Fibroblast of gingiva (primary cell): ENCODE measurements around the gene ZBTB7C.

Experiments used
- DNase-seq: peaks from one replicate; pipeline ENCODE4 v3.0.0-alpha.2; 2011; ENCODE audit warnings: low read depth

Gene ZBTB7C

DNA sequence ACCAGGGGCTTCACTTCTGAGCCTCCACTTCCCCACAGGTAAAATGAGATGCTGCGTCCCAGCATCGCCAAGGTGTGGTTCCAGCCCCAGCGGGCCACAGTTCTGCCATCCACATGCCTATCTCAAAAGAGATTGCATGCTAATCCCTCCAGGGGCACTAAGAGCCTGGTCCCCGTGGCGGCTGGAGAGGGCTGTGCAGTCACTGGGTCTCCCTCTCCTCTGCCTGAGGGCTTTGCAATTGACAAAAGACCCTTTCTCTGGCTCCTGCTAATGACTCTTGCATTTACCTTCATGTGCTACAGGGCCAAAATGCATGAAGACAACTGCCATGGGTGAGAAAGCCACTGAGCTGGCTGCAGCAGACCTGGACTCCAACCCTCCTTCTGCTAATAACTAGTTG, 18.5 kb downstream of the ZBTB7C start:
- DNase-seq = no peak

DNA sequence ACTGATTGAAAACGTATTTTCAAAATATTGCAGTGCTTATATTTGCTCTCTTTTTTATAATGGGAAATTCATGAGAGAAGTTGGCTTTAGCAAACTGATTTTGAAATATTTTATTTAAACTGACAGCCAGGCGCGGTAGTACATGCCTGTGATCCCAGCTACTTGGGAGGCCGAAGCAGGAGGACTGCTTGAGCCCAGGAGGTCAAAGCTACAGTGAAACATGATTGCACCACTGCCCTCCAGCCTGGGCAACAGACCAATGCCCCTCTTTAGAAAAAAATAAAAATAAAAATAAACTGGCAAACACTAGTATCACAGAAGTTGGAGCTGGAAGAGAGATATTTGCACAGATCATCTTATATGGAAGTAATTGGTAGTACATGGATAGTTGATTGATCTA, 20.7 kb downstream of the ZBTB7C start:
- DNase-seq = no peak

DNA sequence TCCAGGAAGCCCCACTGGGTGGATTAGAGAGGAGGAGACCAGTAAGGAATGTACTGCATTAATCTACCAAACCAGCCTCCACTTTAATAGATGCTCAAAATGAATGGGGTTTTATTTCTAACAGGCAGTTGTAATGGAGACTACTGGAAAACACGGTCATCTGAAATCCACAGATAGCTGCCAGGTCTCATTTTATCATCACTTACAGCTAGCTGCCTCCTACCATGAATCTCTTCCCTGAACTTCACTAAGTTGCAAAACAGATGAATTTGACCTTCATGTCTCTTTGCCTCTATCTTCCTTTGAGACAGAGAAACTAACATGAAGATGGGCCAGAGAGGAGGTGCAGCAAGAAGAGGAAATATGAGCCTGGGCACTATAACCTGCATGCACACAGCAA, 21.9 kb downstream of the ZBTB7C start:
- DNase-seq = no peak

DNA sequence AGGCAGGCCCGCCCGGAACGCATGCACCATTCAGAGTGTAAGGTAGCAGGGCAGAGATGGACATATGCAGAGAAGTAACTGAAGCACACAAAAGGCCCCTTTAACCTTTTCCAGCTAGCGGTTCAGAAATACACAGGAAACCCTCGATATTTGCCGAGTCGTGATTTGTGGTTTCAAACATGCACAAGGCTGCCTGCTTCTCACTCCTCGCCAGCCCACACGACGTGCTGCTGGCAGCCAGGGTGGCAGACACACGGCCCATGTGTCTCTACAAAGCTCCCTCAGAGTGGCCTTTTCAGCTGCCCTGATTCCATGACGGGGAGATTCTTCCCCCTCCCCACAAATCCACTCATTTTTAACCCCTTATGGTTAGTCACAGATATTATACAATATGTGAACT, 23.6 kb downstream of the ZBTB7C start:
- DNase-seq = no peak

DNA sequence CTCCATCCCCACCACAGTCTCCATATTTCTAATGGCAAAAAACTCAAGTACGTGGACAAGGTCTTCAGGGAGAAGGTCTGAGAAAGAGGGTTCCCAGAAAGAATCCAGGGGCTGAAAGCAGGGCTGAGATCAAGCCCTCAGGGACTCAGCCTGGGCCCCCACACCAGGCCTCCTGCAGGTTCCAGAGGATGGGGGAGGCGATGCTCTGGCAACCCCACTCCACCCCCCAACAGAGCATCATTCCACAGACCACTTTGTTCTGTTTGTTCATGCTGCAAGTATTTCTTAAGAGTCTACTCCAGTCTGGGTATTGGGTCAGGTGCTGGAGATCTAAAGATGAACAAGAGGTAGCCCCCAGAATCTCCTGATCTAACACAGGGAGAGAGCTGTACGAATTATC, 32.2 kb downstream of the ZBTB7C start:
- DNase-seq = no peak

DNA sequence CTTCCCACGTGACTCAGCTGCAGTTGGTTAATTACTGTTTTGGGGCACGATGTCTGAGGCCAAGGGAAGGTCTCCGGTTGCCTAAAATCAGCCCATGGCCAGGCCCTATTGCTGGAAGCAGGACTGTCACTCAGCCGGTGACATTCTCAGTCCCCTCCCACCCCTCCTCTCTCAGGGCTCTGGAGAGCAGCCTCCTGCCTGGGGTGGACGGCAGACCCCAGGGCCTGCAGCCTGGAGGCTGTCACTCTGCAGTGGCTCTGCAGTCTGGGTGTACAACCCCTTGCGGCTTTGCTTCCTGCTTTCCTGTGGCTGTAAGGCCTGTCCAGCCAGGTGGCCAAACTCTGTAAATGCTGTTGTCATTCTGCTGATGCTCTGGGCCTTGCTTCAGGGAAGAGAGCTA, 32.8 kb downstream of the ZBTB7C start:
- DNase-seq = no peak

DNA sequence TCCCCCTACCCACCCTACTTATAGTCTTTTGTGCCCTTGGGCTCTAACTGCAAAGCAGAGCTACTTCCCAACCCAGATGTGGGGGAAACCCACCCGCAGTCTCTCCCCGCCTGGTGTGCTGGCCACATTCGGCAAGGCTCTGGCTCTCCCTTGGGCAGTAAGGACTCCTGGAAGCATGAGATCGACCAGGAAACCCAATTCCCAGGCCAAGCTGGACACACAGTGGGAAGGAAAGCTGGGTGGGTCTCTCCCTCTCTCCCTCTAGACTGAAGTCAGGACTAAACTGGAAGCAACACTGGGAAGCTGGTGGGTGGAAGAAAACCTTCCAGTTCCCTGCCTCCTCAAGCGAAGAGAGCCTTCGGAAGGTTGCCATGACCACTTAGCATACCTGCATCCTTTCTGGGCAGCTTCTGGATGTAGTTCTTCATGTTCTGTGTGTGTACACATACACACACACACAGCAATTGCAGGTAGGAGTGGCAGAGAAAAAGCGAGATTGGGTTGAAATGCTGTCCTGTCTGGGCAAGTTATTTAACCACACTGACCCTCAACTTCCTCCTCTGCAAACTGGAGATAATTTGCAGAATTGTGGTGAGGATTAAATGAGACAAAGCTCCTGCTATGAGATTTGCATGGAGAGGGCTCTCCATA, 33.9 kb downstream of the ZBTB7C start:
- DNase-seq = no peak

DNA sequence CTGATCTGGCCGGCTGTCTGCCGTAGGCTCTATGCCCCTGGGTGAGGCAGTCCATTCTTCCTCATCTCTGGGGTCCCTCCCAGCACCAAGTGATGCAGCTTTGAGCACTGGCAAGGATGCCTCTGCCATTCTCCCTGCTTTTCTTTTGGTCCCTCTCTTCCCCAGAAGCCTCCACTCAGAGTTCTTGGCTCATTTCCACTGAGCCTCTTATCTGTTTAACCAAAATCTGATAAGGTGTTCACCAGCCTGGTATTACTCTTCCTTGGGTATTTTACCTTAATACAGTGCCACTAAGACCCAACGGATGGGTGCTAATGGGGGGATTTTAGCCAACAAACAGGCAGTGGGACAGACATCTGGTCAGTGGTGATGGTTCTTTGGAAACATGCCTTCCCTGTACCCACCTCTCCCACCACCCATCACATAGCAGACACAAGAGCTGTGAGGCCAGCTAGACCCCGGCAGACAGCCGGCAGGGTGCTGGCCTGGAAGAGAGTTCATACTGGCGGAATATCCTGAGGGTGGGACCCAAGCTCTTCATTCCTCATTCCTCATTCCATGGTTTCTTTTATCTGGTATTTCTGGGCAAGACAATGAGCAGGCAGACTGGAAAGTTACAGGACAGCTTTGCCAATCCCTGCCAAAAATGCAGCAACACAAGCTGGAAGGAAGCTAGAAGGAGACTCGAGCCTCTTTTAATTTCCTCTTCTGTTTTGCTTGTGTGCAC, 34.6 kb downstream of the ZBTB7C start:
- DNase-seq = no peak

DNA sequence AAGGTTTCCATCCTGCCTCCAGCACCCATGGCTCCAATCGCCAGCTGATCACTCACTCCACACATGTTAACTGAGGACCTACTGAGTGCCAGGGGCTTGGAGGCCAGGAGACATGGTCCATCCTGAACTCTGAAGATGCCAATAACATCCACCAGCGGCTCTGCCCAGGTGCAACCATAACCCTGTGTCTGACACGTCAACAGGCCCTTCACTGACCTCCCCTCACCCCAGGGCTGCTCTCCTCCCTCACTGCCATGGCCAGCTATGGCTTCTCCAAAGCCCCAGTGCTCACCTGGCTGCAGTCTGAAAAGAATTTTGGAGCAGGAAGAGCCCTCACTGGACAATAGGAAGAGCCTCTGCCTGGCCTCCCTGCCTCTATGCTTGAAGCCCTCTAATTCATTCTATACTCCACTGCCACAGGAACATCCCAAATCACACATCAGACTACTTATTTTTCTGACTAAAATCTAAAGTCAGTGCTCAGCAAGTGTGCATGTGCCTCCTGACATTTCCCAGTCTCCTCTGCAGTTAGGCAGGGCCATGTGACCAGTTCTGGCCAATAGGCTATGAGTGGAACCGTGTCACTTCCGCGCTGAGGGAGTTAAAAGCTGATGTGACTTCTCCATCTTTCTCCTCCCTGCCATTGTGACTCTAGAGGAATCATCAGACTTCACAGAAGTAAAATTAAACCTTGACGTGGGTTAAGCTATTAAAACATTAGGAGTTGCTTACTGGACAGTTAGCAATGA, 37.2 kb downstream of the ZBTB7C start:
- no peak for DNase-seq

DNA sequence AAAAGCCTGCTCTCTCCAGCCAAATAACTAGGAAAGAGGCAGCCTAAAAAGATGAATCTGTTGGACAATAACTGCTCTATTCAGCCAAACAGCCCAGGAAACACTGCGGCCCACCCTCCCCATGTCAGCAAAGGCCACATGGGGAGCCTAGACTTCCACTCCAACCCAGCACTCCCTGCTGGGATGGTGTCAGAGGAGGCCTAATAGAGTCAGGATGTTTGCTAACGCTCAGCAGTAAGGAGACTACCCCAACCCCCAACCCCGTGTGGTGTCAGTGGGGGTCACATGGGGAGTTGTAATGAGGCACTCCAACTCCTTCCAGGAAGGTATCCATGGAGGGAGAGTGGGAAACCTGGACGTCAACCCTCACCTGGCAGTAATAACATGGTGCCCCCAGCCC, 41.6 kb downstream of the ZBTB7C start:
- no peak for DNase-seq

DNA sequence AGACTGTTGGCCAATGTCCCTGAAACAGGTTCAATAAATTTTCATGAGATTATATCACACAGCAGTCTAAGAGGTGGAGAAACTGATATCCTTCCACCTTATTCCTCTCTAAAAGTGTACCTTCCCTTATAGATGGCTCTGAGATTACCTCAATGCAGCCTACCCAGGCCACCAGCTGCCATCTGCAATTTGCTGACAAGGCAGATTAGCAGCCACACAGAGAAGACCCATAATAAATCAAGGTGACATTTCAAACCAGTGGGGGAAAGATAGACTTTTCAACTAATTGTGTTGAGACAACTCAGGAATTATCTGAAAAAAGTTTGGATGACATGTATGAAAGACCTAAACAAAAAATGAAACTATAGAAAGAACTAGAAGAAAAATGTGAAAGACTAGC, 43.2 kb downstream of the ZBTB7C start:
- DNase-seq = no peak

DNA sequence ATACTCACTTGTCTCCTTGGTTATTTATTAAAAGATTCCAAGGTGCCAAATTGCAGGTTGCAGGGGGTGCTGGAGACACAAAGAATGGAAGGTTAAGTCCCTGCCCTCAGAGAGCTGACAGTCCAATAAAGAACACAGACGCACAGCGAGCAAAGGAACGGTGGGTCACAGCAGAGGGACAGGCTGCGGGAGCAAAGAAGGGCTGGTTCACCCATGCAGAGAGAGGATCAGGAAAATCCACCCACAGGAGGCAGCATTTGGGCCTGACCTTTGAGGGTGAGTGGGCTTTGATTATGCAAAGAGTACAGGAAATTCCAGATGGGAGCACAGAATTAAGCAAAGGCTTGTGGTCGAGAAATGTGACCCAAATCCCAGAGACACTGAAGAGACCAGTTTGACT, 45.0 kb downstream of the ZBTB7C start:
- no peak for DNase-seq

DNA sequence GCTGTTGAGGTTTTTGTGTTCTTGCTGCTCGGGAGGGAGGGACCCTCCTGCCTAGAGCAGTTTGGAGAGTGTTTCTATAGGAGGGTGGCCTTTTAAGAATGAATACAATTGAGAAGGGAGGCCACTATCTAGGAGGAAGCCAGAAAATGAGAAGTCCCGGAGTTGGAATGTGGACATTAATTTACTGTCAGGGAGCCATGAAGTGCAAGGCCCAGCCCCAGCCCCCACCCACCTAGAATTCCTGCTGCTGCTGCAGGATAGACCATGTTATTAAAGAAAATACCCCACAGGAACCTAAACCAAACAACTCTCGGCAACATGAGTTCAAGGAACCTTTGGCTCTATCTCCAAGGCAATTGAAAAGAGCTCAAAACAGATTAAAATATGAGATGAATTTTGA, 46.0 kb downstream of the ZBTB7C start:
- no peak for DNase-seq

DNA sequence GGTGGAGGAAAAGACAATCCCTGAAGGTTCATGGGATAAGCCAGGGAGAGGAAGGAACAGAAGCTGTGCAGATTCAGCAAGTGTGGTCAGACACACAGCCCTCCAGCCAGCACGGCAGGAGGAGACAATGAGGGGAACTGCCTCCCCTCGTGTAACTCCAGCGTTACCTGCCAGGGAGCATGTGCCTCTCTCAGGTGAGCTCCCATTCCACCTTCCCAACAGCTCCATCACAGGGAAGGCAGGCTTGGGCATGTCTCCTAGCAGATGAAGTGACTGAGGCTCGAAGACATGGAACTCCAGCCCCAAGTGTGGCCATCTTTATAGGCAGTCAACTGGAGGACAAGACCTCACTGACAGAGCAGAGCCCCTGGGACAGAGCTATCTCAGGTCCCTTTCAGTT, 47.4 kb downstream of the ZBTB7C start:
- no peak for DNase-seq

DNA sequence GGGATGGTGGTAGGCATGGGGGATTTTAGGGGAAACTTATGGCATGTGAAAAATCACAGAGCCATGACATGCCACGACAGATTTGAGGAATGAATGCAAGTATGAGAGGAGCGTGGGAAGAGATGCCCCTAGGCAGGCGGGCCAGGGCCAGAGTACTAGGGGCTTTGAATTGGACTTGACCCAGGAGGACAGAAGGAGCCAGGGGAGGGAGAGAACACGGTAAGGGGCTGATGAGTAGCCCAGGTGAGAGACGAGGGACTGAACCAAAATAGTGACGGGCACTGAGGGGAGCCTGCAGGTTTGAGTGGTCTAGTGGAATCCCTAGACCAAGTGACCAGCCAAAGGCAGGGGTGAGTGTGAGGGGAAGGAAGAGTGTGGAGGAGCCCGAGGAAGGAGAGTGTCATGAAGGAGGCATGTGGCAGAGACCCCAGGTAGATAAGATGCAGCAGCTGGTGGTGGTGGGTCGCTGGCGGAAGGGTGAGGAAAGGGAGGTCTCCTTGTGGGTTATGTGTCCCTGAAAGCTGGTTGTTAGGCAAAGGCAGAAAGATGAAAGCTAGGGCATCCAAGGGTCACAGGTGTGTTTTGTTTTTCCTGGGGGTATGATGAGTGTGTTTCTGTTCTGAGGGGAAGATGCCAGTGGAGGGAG, 48.7 kb downstream of the ZBTB7C start:
- no peak for DNase-seq

DNA sequence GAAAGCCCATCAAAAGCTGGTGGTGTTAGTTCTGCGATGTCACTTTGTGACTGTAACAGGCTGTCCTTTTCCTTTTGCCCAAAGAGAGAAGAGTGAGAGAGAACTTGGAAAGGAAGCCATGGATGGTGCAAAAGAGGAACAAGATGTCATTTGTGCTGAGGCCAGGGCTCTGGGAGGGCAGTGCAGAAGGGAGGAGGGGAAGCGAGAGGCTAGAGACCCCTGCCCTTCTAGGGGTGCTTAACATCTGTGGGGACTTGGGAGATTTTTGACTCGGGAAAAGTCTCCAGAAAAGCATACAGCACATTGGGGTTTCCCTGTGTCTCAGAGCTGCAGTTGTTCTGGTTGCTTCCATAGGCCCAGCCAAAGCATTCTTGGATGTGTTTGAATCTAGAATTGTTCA, 49.6 kb downstream of the ZBTB7C start:
- no peak for DNase-seq

DNA sequence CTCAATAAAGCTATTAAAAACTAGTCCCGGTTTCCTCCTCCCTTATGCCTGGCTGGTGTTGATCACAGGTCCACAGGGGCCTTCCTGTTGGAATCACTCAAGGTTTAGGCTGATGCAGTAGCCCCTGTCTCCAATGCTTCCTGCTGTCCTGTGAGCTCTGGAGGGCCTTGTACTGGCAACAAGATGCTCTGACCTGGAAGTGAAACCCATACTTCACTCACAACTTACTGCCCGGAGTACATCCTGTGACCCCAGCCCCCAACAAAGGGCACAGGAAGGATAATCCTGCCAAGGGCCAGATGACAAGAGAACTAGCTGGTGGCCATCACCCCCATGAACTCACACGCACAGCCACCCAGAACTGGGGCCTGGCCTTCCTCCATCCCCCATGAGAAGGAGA, 50.3 kb downstream of the ZBTB7C start:
- no peak for DNase-seq

DNA sequence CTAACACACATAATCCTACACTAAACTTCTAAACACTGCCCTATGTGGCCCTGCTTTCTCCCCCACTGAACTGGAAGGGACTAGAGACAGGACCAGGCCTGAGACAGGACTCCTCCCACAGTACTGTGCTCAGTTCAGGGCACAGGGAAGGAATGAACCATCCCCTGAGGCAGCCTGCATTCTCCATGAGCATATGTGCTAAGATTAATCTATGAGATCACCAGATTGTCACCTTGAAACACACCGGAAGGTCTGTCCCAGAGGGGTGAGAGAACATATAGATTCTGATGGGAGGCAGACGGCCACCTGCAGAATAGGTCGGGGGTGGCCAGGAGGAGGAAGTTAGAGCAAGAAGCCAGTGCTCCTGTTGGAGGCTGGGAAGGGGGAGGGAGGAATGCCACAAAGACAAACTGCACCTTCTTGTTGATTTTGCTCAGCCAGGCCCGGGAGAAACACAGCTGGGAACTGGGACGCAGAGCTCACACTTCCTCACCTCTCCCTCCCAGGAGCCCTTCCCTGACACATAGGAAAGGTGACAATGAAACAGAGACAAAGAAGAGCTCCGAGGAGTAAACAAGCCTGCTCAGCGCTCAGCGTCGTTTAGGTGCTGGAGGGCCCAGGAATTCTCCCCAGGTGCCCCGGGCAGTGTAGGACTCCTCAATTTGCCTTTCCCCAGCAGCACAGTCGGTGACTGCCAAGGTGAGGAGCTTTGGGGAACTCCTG, 52.1 kb downstream of the ZBTB7C start:
- no peak for DNase-seq

DNA sequence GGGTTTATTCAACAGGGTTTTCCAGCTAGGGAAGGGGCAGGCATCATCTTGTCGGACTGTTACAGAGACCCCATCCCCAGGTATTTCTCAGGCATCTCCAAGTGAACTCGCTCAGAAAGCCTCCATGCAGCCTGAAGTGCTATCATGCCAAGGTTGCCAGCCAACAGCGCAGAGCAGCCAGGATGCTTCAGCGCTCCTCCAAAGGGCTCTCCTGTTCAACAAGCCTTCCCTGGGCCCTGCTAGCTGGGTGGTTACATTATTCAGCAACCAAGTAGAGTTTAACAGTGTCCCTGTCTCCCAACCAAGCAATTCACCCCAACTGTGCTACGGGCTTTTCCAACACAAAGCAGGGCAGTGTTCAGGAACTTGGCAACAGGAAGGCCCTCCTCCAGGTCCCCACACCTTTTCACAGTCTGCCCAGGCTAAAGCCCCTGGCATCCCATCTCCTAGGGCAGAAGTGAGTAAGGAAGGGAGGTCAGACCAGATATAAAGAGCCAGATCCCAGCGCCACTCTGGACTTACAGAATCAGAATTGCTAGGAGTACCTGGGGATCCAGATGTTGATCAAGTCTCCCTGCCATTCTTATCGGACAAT, 52.9 kb downstream of the ZBTB7C start:
- no peak for DNase-seq

DNA sequence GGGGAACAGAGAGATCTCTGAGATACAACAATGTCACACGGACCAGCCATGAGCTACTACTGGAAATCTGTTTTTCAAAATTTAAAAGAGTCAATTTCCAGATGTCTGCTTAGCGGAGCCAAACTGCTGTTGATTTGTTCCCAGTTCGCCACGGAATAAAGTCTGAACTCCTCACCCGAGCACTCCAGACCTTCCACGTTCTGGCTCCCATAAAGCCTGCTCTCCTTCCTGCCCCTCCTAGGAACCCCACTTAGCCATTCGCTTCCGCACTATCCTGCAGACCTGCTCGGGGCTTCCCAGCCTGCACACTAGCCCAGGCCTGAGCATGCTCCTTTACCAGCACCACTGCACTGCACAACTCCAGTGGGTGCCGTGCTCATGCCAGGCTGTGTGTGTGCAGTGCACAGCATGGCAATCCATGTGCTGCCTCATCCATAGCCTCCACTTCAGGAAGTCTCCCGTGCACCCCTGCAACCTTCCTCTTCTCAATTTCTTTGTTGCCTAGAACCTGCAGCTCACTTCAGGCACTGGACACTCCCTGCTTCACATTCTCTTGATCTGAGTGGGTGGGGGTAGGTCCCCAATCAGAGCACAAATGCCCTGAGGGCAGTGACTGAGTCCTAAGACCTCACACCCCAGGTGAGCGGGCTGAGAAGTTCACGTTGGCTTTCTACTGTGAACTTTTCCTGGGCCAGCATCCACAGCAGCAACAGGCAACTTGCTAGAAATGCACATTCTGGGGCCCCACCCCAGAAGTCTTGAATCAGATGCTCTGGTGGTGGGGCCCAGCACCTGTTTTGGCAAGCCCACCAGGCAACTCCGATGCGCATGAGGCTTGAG, 53.7 kb downstream of the ZBTB7C start:
- no peak for DNase-seq

DNA sequence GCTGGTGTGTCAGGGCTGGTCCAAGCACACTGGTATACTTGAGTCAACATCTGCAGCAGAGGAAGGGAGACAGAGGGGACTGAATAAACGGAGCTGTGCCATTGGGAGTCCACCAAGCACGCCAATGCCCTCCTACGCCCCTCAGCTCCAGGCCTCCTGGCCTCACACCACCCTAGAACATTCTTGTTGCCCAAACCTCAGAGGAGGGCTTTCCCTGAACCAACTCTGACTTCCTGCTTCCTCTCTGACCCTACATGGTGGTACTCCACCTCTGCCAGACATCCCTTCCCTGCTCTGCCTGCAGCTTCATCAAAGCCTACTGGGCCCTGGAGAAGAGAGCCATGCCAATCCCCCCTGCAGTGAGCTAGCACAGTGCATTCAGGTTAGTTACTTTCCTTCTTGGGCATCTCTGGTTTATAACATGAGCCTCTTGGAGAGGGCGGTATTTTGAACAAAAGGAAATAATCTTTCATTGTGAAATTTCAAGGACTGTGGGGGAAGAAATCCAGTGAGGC, 54.4 kb downstream of the ZBTB7C start:
- DNase-seq = no peak
